ENCODE measurements around the gene EXOC6B.

DNA sequence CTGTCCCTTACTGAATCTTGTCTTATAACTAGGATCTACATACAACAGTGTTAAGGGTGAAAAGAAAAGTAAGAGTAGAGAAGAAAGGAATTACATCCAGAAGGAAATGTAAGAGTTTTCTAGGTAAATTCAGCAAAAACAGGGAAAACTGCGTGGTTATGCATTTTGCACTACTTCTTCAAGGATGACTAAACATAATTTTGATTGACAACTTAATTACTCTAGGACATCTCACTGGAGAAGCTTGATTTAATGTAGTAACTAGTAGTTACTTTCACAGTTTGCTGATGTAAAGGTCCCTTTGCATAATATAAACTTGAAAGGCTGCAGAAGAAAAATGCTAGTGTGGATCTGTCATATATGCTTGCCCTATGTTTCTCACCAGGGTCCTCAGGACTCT is 464.8 kb downstream of the EXOC6B start:
- no peak for TF ChIP-seq CTCF (IDR thresholded peaks at IDR 0.05)
- TF ChIP-seq POLR2A (IDR thresholded peaks at IDR 0.05): no peak
- TF ChIP-seq EP300 (IDR thresholded peaks at IDR 0.05): no peak
- no peak for TF ChIP-seq POLR2AphosphoS5 (IDR thresholded peaks at IDR 0.05)

All from stomach (tissue), 4 donors.